HEK293T (cell line): ENCODE data around the gene ZNF219.

Experiments used
- ARNT ChIP-seq: fragments of 450-650 bp; IDR thresholded peaks from 2 replicates; pipeline ENCODE4 v1.6.1; 2017; ENCODE audit warnings: mild to moderate bottlenecking
- BHLHE40 ChIP-seq: fragments of 450-650 bp; IDR thresholded peaks from 2 replicates; pipeline ENCODE4 v1.6.1; 2016; ENCODE audit warnings: mild to moderate bottlenecking, moderate library complexity, borderline replicate concordance
- CTBP1 ChIP-seq: fragments of 450-650 bp; IDR thresholded peaks from 2 replicates; pipeline ENCODE4 v1.6.1; 2016; ENCODE audit warnings: borderline replicate concordance
- ELF4 ChIP-seq: fragments of 450-650 bp; IDR thresholded peaks from 2 replicates; pipeline ENCODE4 v1.6.1; 2017; ENCODE audit warnings: antibody characterized with exemption
- FOXA1 ChIP-seq: fragments of 450-650 bp; IDR thresholded peaks from 2 replicates; pipeline ENCODE4 v1.6.1; 2016; ENCODE audit warnings: mild to moderate bottlenecking
- FOXK2 ChIP-seq: fragments of 450-650 bp; IDR thresholded peaks from 2 replicates; pipeline ENCODE4 v1.6.1; 2016; ENCODE audit warnings: mild to moderate bottlenecking
- FOXM1 ChIP-seq: fragments of 450-650 bp; IDR thresholded peaks from 2 replicates; pipeline ENCODE4 v1.6.1; 2017; ENCODE audit warnings: mild to moderate bottlenecking, borderline replicate concordance
- NFRKB ChIP-seq: fragments of 450-650 bp; IDR thresholded peaks from 2 replicates; pipeline ENCODE4 v1.6.1; 2016; ENCODE audit warnings: mild to moderate bottlenecking, moderate library complexity
- PKNOX1 ChIP-seq: fragments of 450-650 bp; IDR thresholded peaks from 2 replicates; pipeline ENCODE4 v1.6.1; 2016
- SP1 ChIP-seq: fragments of 450-650 bp; IDR thresholded peaks from 2 replicates; pipeline ENCODE4 v1.6.1; 2017
- SUZ12 ChIP-seq: fragments of 450-650 bp; IDR thresholded peaks from 2 replicates; pipeline ENCODE4 v1.6.1; 2016; ENCODE audit warnings: mild to moderate bottlenecking
- TARDBP ChIP-seq: fragments of 450-650 bp; IDR thresholded peaks from 2 replicates; pipeline ENCODE4 v1.6.1; 2016
- ZNF384 ChIP-seq: fragments of 450-650 bp; IDR thresholded peaks from 2 replicates; pipeline ENCODE4 v1.6.1; 2016

GRCh38 chr14:21089877-21090193, 8.6 kb downstream of the ZNF219 start:
- no peak for TF ChIP-seq FOXA1
- TF ChIP-seq SUZ12 = no peak
- TF ChIP-seq CTBP1 = no peak
- no peak for TF ChIP-seq ARNT
- no peak for TF ChIP-seq SP1
- TF ChIP-seq FOXM1 = no peak
- TF ChIP-seq ELF4 = no peak
- TF ChIP-seq FOXK2 = no peak
- TF ChIP-seq BHLHE40 = no peak
- TF ChIP-seq NFRKB = no peak
- TF ChIP-seq TARDBP = no peak
- TF ChIP-seq PKNOX1 = no peak
- no peak for TF ChIP-seq ZNF384
